ENCODE data around the gene TSKS.
"Not testable (repeated sequence)": the region's sequence is repeated elsewhere in the genome, so short reads cannot be mapped to it uniquely, and the experiment has no call there.

Gene TSKS

GRCh38 chr19:49766930-49767299 is 3.8 kb upstream of the TSKS start, which contains the start of gene AP2A1:
AP2A1 (plus strand) TSS chr19:49767001; CDS start chr19:49767134, 133 bp downstream.
- no peak for DNase-seq (ENCODE audit: low read depth)

GRCh38 chr19:49766007-49766929 is 3.2 kb upstream of the TSKS start:
- DNase-seq (ENCODE audit: low read depth), result peak; percentile 97

GRCh38 chr19:49764341-49764740 is 1.2 kb upstream of the TSKS start:
- no peak for DNase-seq (ENCODE audit: low read depth)

- DNase-seq (ENCODE audit: low read depth), result no peak
Observed at GRCh38 chr19:49761625-49762311, 1.3 kb downstream of the TSKS start.

GRCh38 chr19:49761249-49761624 is 1.9 kb downstream of the TSKS start:
- DNase-seq (ENCODE audit: low read depth), result no peak

GRCh38 chr19:49758292-49758691 is 4.8 kb downstream of the TSKS start:
- no peak for DNase-seq (ENCODE audit: low read depth)

GRCh38 chr19:49755956-49756355 is 7.2 kb downstream of the TSKS start:
- DNase-seq (ENCODE audit: low read depth), result no peak

GRCh38 chr19:49752701-49753100 is 10.4 kb downstream of the TSKS start:
- DNase-seq (ENCODE audit: low read depth), result no peak

- no peak for DNase-seq (ENCODE audit: low read depth)
Observed at GRCh38 chr19:49749771-49750170, 13.3 kb downstream of the TSKS start.

GRCh38 chr19:49749055-49749716 is 13.9 kb downstream of the TSKS start:
- no peak for DNase-seq (ENCODE audit: low read depth)

GRCh38 chr19:49746206-49746958 is 16.7 kb downstream of the TSKS start:
- peak; percentile 34 for DNase-seq (ENCODE audit: low read depth)

GRCh38 chr19:49744946-49745381 is 18.1 kb downstream of the TSKS start:
- DNase-seq (ENCODE audit: low read depth), result no peak

- no peak for DNase-seq (ENCODE audit: low read depth)
Observed at GRCh38 chr19:49741210-49741844, 21.8 kb downstream of the TSKS start.

GRCh38 chr19:49739933-49740332 is 23.2 kb downstream of the TSKS start:
- no peak for DNase-seq (ENCODE audit: low read depth)

- DNase-seq (ENCODE audit: low read depth), result no peak
Observed at GRCh38 chr19:49739098-49739497, 24.0 kb downstream of the TSKS start.

- DNase-seq (ENCODE audit: low read depth), result no peak
Observed at GRCh38 chr19:49738268-49738667, 24.8 kb downstream of the TSKS start.

GRCh38 chr19:49730166-49730565 is 32.9 kb downstream of the TSKS start:
- no peak for DNase-seq (ENCODE audit: low read depth)

GRCh38 chr19:49727217-49728030 is 35.7 kb downstream of the TSKS start:
- no peak for DNase-seq (ENCODE audit: low read depth)

GRCh38 chr19:49719420-49719819 is 43.7 kb downstream of the TSKS start:
- not testable (repeated sequence) for DNase-seq (ENCODE audit: low read depth)

- DNase-seq (ENCODE audit: low read depth), result no peak
Observed at GRCh38 chr19:49718991-49719390, 44.1 kb downstream of the TSKS start.

- DNase-seq (ENCODE audit: low read depth), result no peak
Observed at GRCh38 chr19:49718511-49718910, 44.6 kb downstream of the TSKS start.
